SHP77 treated with DMSO at 0.1 percent for 48 hours (cell line): ENCODE results near the gene DPPA4.
"Not testable (repeated sequence)": the region's sequence is repeated elsewhere in the genome, so short reads cannot be mapped to it uniquely, and the experiment has no call there.

ENCODE experiments used
- DNase-seq: peaks from one replicate; lab custom pipeline; 2025; lab: John Stamatoyannopoulos, UW

The DPPA4 gene, protein sequence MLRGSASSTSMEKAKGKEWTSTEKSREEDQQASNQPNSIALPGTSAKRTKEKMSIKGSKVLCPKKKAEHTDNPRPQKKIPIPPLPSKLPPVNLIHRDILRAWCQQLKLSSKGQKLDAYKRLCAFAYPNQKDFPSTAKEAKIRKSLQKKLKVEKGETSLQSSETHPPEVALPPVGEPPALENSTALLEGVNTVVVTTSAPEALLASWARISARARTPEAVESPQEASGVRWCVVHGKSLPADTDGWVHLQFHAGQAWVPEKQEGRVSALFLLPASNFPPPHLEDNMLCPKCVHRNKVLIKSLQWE

DNA sequence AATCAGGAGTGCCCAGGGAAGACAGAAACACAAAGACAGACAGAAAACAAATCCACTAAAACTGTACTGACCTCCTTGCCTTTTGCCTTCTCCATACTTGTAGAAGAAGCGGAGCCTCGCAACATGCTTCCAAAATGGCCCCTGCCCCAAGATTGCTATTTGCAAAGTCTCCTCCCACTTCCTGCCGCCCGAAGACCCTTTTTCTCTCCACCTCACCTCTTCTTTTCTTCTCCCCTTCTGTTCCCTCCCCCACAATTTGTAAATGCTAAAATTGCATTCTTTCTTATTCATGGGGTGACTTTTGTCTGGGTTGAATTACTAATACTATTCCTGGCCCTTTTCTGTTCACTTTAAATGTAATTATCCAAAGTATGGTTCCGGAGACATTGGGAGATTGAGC is at the start of gene DPPA4:
Gene DPPA4 (minus strand): TSS at position 154 of the 400 bp plus-strand sequence. CDS start 29 bp downstream, at position 125.
- no peak for DNase-seq

- no peak for DNase-seq
Measured at GRCh38 chr3:109385442-109386318, 48.3 kb upstream of the DPPA4 start.

- no peak for DNase-seq
Measured at GRCh38 chr3:109384164-109384563, 46.8 kb upstream of the DPPA4 start.

DNA sequence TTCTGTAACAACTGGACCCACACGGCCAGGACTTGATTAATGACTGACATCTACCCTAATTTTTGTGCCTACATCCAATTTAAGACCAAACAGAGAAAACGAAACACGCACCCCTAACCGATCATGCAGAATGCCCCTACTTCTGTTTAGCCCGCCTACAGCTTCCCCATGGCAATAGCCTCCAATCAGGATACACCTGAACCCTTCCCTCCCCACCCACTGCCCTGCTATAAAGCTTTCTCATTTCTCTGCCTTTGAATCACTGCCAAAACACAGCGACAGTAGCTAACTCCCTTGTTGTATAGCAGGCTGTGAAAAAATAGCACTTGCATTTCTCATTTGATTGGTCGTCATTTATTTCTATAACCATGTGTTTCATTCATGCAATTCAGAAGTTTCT is 45.2 kb upstream of the DPPA4 start:
- DNase-seq, result no peak

- no peak for DNase-seq
Measured at GRCh38 chr3:109375975-109376374, 38.6 kb upstream of the DPPA4 start.

GRCh38 chr3:109374434-109374833 is 37.1 kb upstream of the DPPA4 start:
- not testable (repeated sequence) for DNase-seq

GRCh38 chr3:109373933-109374332 is 36.6 kb upstream of the DPPA4 start:
- no peak for DNase-seq

DNA sequence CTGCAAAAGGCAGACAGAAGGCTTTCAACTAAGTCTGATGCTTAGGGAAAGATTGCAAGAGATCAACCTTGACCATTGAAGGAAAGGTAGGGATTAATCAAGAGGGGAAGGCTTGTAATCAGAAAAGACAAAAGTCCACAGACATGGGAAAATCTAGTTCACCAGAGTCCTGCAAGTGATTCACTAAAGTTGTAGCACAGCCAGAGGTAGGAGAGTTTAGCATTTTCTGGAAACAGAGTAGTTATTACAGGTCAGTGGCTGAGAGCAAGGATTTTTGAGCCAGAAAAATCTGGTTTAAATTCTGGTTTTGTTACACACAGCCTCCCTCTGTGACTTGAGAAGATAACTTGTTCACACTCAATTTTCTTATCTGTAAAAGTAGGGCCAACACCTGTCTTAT is 35.3 kb upstream of the DPPA4 start:
- DNase-seq, result no peak

GRCh38 chr3:109369510-109369909 is 32.2 kb upstream of the DPPA4 start:
- no peak for DNase-seq

DNA sequence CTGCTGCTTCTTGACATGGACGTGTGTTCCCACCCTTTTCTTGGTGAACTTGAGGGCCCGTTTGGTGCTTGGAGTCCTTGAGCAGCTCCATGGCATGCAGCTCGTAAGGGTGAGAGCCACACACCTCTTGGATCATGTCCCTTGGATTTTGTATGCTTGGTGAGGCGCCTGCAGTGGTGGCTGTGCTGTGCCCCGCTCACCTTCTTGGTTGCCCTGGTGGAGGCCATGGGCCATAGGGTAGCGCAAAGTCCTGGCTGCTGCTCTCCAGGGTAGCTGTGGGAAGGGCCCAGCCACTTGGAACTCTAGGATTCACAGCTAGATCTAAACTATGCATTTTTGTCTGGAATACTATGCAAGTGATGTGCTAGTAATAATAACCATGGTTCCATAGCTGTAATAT is 26.7 kb upstream of the DPPA4 start:
- no peak for DNase-seq

DNA sequence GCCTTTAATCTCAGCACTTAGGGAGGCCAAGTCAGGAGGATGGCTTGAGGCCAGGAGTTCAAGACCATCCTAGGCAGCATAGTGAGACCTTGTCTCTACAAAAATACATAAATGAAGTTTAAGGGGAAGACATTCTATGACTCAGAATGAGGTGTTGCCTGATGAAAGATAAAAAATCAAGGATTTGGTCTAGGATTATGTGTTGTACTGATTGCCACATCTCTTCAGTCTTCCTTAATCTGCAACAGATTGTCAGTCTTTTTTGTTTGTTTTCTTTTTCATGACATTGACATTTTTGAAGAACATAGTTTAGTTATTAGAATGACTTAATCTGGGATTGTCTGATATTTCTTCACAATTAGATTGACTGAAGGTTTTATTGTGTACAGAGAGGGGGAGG is 26.3 kb upstream of the DPPA4 start:
- no peak for DNase-seq

GRCh38 chr3:109362823-109363222 is 25.5 kb upstream of the DPPA4 start:
- no peak for DNase-seq

DNA sequence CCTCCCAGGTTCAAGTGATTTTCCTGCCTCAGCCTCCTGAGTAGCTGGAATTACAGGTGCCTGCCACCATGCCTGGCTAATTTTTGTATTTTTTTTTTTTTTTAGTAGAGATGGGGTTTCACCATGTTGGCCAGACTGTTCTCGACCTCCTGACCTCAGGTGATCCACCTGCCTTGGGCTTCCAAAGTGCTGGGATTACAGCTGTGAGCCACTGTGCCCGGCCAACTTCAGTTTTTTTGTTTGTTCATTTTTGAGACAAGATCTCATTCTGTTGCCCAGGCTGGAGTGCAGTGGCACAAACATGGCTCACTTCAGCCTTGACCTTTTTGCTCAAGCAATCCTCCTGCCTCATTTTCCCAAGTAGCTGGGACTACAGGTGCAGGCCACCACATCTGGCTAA is 21.5 kb upstream of the DPPA4 start:
- not testable (repeated sequence) for DNase-seq

DNA sequence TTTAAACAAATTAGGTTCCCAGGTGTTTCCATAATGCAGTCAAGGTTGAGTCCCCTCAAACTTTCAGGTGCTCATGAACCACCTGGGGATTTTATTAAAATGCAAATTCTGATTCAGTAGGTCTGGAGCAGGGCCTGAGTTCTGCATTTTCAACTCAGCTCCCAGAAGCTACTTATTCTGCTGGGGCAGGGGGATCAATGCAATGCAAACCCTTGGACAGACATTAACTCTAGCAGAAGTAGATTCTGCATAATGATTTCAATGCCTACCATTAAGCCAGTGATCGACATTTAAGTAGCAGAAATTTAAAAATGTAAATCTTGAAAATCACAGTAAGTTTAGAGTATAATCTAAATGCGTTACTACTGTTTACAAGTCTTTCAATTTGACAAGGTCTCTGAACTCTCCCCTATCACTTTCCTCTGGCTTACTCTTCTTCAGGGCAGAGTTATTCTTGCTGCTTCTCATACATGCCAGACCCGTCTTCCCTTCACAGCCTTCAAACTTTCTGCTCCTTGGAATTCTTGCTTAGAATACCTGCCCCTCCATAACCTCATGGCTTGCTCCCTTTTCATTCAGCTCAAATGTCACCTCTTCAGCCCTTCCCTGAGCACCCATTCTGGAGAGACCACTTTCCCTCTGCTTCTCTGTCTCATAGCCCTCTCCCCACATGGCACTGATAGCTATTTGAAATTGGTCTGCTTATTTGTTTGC is 19.3 kb upstream of the DPPA4 start:
- DNase-seq, result no peak

DNA sequence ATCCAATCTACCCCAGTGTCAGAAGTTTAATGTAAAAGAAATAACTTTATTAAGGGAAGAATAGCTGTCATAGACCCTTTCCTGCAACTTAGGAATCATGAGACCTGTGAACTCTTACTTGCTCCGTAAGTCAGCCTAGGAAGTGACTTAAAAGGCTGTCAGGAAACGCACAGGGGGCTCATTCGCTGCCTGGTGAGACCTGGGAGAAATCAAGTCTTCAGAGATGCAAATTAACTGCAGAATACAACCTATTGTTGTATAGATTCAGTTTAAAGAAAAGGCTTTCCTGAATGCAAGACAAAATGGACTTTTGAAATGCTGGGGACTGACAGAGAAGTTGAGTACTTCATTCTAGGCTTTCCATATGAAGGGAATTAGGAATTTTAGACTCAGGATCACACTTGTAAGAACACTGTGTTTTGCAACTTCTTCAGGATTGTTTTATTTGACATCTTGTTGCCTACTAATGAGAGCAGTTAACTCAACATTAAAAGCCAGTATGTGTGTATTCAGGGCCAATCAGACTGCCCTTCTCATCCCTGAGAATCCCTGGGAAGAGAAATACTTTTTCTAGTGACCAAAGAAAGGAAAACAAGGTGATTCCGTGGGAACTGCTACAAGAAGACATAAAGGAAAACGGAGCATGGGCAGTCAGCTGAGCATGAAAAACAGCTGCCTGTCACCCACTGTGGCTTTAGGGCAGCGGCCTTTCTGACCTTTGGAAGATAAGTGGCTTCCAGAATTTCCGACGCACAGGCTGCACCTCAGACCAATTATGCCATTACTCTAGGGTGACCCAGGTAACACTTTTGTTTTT is 18.5 kb upstream of the DPPA4 start:
- no peak for DNase-seq

- DNase-seq, result no peak
Measured at GRCh38 chr3:109353057-109353456, 15.7 kb upstream of the DPPA4 start.

GRCh38 chr3:109351231-109351630 is 13.9 kb upstream of the DPPA4 start:
- DNase-seq, result no peak

DNA sequence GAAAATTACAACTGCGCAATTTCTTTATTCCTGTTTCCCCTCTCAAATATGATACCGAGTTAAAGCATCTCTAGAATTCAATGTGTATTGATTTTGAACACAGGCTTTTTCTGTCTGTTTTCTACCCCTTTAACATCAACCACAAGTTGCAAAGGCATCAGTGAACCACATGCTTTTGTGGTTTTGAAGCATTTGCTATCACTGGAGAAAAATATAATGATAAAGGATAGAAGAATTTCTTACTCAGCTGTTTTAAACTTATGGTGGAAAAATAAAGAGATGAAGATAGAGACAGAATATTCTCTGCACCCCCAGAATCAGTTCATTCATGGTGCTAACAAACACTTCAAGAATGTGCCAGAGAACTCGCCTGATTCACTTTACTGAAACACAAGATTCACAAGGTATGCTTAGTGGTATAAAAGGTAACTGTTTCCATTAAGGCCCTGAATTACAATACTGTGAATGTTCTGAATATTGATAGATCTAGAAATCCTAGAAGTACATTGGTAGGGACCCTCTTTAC is 9.5 kb upstream of the DPPA4 start:
- no peak for DNase-seq

DNA sequence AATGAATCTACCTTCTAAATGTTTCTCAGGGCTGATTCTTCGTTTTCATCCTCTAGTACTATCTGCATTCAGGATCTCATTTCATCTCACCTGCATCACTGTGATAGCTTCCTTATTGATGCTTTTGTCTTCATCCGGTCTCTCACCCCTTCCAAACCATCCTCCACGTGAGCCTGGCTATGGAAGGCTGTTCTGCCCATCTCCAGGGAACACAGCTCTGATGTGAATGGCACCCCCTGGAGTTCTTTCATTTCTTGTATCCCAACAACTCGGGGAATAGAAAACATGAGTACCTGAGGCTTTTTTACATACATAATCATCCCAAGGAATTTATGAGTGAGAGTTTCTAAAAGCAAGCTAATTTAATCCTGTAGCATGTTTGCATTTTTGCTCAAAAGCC is 8.8 kb upstream of the DPPA4 start:
- no peak for DNase-seq

DNA sequence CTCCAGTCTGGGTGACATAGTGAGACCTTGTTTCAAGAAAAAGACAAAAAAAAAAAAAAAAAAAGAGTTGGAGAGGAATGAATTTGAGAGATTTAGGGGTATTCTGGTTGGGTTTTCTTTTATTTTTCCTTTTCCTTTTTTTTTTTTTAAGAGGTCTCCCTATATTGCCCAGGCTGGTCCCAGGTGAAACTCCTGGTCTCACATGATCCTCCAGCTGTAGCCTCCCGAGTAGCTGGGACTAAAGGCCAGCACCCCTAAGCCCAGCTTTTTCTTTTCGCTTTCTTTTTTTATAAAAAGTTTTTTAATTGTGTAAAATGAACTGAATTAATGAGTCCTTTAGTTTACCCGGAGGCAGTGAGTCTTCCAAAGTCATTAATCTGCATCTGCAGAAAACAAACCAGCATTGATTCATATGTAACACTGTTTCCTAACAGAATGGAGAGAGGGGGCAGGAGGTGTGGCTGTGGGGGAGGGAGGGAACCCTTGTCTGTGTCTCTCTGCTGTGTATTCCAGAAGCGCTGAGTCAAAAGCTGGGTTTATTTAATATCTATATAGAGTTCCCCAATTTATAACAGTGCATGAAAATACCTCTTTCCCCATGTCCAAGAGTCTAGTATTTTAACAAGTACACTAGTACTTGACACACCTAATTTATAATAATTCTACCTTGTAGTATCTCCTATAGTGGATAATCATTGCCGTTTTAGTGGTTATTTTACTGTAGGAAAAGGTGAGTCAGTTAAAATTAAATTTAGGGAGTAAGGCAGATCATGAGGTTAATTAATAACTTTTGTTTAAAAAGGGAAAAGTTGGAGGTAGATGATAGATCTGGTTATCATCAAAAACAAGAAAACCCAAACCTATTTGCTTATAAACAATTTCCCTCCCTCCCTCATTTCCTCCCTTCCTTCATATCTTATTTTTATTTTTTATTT is 2.6 kb upstream of the DPPA4 start:
- DNase-seq, result no peak
